Smooth muscle cell (in vitro differentiated cells): Measurements from ENCODE around the gene MMP27. TPM values are rescaled to one million over a fixed set of nuclear protein-coding genes. Genes with fewer than 3 reads are reported as not detected.

Experiments used
- DNase-seq: peaks from one replicate; lab custom pipeline; 2025; ENCODE audit not compliant: unreplicated experiment; lab: John Stamatoyannopoulos, UW
- H2AFZ ChIP-seq: fragments of 200-600 bp; sonication (generic); 2 replicates; pipeline ENCODE4 v1.6.0; 2016; ENCODE audit warnings: antibody characterized with exemption, low read depth, mild to moderate bottlenecking
- H3F3A ChIP-seq: fragments of 200-600 bp; sonication (generic); 2 replicates; pipeline ENCODE4 v1.6.0; 2017; ENCODE audit warnings: antibody characterized with exemption, low read depth
- H3K27ac ChIP-seq: fragments of 200-600 bp; sonication (generic); 2 replicates; pipeline ENCODE4 v1.5.1; 2016; ENCODE audit warnings: low read depth, mild to moderate bottlenecking
- H3K27me3 ChIP-seq: fragments of 200-600 bp; sonication (generic); 2 replicates; pipeline ENCODE4 v1.6.1; 2016; ENCODE audit warnings: low read depth, mild to moderate bottlenecking
- H3K36me3 ChIP-seq: fragments of 200-600 bp; sonication (generic); 2 replicates; pipeline ENCODE4 v1.5.1; 2016; ENCODE audit warnings: low read depth
- H3K4me1 ChIP-seq: fragments of 200-600 bp; sonication (generic); 2 replicates; pipeline ENCODE4 v1.5.1; 2016; ENCODE audit warnings: low read depth
- H3K4me2 ChIP-seq: fragments of 200-600 bp; sonication (generic); 2 replicates; pipeline ENCODE4 v1.6.0; 2016; ENCODE audit warnings: mild to moderate bottlenecking
- H3K4me3 ChIP-seq: fragments of 200-600 bp; sonication (generic); 2 replicates; pipeline ENCODE4 v1.5.1; 2016; ENCODE audit warnings: mild to moderate bottlenecking
- H3K79me2 ChIP-seq: fragments of 200-600 bp; sonication (generic); 2 replicates; pipeline ENCODE4 v1.6.0; 2016; ENCODE audit warnings: low read depth, mild to moderate bottlenecking
- H3K9ac ChIP-seq: fragments of 200-600 bp; sonication (generic); 2 replicates; pipeline ENCODE4 v1.6.0; 2016; ENCODE audit warnings: low read depth
- H3K9me3 ChIP-seq: fragments of 200-600 bp; sonication (generic); replicated peaks from 2 replicates; pipeline ENCODE4 v1.5.1; 2016; ENCODE audit warnings: low read depth
- H4K20me1 ChIP-seq: fragments of 200-600 bp; sonication (generic); 2 replicates; pipeline ENCODE4 v1.6.0; 2016; ENCODE audit warnings: low read depth
- CTCF ChIP-seq: fragments of 200-600 bp; sonication (generic); IDR thresholded peaks from 2 replicates; pipeline ENCODE4 v1.5.1; 2017; ENCODE audit warnings: borderline replicate concordance, mild to moderate bottlenecking, antibody characterized with exemption; ENCODE audit not compliant: insufficient read depth, poor library complexity, severe bottlenecking
- WGBS: methylation state at CpG from one replicate; pipeline ENCODE4 v1.1.7; 2016; ENCODE audit warnings: low lambda C conversion rate; 5-methylcytosine and 5-hydroxymethylcytosine counted together
- polyA plus RNA-seq: library from polyadenylated mRNA; unstranded; fragments of >200 nt; fragmentation: Nextera tagmentation; extraction: Ambion mirVana; gene quantifications from 2 replicates; pipeline ENCODE4 v1.2.1, GENCODE V29; 2016
- total RNA-seq: library from RNA; depleted of rRNA; stranded (reverse); fragments of >200 nt; gene quantifications from 2 replicates; pipeline ENCODE4 v1.2.3, GENCODE V29; 2014

The MMP27 gene
- total and polyA plus RNA-seq, 2 experiments from 2014 or later, result not detected

- no peaks in the 10 kb centered on the region for H3F3A ChIP-seq
- no peaks in the 10 kb centered on the region for H3K79me2 ChIP-seq
- no peak overlapping the region for H3K4me2 ChIP-seq
- no peak for TF ChIP-seq CTCF
- H3K9ac ChIP-seq, result no peak overlapping the region
- H3K27ac ChIP-seq, result no peak overlapping the region
- H3K4me3 ChIP-seq, result no peak overlapping the region
- DNase-seq, result no peak
- H3K36me3 ChIP-seq, result no peaks in the 10 kb centered on the region
- H3K4me1 ChIP-seq, result no peaks in the 10 kb centered on the region
- no peaks in the 10 kb centered on the region for H3K27me3 ChIP-seq
- H4K20me1 ChIP-seq, result no peaks in the 10 kb centered on the region
- no peaks in the 10 kb centered on the region for H3K9me3 ChIP-seq
- H2AFZ ChIP-seq, result no peak overlapping the region
These were observed 43.0 kb downstream of the MMP27 start for GRCh38 chr11:102662607-102663006.

- no peak overlapping the region for H3K27ac ChIP-seq
- TF ChIP-seq CTCF, result no peak
- H3K9me3 ChIP-seq, result no peaks in the 10 kb centered on the region
- no peaks in the 10 kb centered on the region for H3F3A ChIP-seq
- no peak overlapping the region for H2AFZ ChIP-seq
- H3K9ac ChIP-seq, result no peak overlapping the region
- H3K36me3 ChIP-seq, result no peaks in the 10 kb centered on the region
- 82% methylated on average over 4 of the region's 4 CpGs for WGBS
- H3K4me2 ChIP-seq, result no peak overlapping the region
- no peaks in the 10 kb centered on the region for H4K20me1 ChIP-seq
- no peak overlapping the region for H3K4me3 ChIP-seq
- no peak for DNase-seq
- H3K27me3 ChIP-seq, result no peaks in the 10 kb centered on the region
- no peaks in the 10 kb centered on the region for H3K79me2 ChIP-seq
- H3K4me1 ChIP-seq, result no peaks in the 10 kb centered on the region
These were observed 44.5 kb downstream of the MMP27 start for GRCh38 chr11:102661040-102661439.

GRCh38 chr11:102656528-102656927 lies 49.0 kb downstream of the MMP27 start:
- no peak for TF ChIP-seq CTCF
- no peaks in the 10 kb centered on the region for H3K4me1 ChIP-seq
- no peaks in the 10 kb centered on the region for H4K20me1 ChIP-seq
- H3K27ac ChIP-seq, result no peak overlapping the region
- no peaks in the 10 kb centered on the region for H3K36me3 ChIP-seq
- no peak overlapping the region for H3K4me2 ChIP-seq
- H3K4me3 ChIP-seq, result no peak overlapping the region
- no peak overlapping the region for H3K9ac ChIP-seq
- 78% methylated on average over 1 of the region's 1 CpG for WGBS
- no peaks in the 10 kb centered on the region for H3K9me3 ChIP-seq
- no peaks in the 10 kb centered on the region for H3K79me2 ChIP-seq
- H2AFZ ChIP-seq, result no peak overlapping the region
- no peaks in the 10 kb centered on the region for H3F3A ChIP-seq
- no peak for DNase-seq
- no peaks in the 10 kb centered on the region for H3K27me3 ChIP-seq

GRCh38 chr11:102655547-102655946 lies 50.0 kb downstream of the MMP27 start:
- Histone ChIP-seq H3K9ac (no peak overlapping the region), H3K79me2 (no peaks in the 10 kb centered on the region), H3K4me1 (no peaks in the 10 kb centered on the region), H2AFZ (no peak overlapping the region), H3K4me2 (no peak overlapping the region), H3K4me3 (no peak overlapping the region), H3K27me3 (no peaks in the 10 kb centered on the region), H3K9me3 (no peaks in the 10 kb centered on the region), H4K20me1 (no peaks in the 10 kb centered on the region), H3F3A (no peaks in the 10 kb centered on the region), H3K27ac (no peak overlapping the region), H3K36me3 (no peaks in the 10 kb centered on the region)
- no peak for TF ChIP-seq CTCF
- no peak for DNase-seq
- 88% methylated on average over 2 of the region's 2 CpGs for WGBS
